ENCODE measurements around the gene CARNS1.
"Not testable (repeated sequence)": the region's sequence is repeated elsewhere in the genome, so short reads cannot be mapped to it uniquely, and the experiment has no call there.

Gene CARNS1

DNA sequence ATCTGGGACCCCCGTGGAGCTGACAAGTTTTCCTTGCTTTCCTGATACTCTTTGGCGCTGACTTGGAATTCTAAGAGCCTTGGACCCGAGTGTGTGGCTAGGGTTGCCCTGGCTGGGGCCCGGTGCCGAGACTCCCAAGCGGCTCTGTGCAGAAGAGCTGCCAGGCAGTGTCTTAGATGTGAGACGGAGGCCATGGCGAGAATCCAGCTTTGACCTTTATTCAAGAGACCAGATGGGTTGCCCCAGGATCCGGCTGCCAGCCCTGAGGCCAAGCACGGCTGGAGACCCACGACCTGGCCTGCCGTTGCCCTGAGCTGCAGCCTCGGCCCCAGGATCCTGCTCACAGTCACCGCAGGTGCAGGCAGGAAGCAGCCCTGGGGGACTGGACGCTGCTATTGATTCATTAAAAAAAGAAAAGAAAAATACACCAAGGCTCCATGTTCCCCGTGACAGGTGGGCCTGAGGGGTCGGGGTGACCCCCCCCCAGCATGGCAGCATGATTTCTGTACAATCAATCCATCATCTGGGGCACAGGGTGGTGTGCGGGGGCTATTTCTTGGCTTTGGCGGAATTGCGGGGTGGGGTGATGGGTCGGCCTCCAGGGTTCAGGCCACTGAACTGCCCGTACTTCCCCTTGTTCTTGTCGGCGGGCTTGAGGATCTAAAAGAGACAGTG is 17.4 kb upstream of the CARNS1 start:
- no peak for DNase-seq

DNA sequence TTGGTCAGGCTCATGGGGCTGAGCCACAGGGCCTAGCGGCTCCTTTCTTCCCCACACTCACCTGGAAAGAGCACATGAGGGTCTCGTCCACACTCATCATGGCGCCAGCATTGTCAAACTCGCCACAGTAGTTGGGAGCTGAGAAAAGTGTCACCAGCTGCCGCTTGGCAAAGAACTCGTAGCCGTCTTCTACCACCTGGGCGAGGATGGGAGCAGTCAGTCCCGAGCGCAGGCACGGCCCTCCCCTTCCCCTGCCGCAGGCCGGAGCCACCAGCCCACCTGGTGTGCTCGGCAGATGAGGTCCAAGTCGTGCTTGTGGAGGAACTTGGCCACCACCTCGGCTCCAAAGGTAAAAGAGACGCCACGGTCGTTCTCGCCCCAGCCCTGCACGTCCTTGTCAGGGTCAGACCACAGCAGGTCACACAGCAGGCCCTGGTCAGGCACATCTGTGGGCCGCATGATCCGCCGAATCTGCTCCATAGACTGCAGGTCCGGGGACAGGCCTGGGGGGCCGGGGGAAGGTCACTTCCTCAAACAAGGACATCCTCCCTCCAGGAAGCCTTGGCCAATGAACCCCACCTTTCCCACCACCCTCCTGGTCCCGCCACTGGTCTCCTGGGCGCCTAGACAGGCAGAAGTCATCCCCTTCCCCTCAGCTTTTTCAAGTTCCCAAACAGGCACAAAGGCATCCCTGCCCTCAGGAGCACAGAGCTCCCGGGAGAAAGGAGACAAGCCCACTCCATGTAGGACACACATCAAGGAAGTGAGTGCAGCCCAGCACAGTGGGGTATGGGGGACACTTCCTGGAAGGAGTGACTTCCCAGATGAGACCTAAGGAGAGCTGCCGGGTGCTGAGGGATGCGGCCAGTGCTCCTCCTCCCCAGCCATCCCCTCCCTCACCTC is 16.6 kb upstream of the CARNS1 start:
- DNase-seq = no peak

DNA sequence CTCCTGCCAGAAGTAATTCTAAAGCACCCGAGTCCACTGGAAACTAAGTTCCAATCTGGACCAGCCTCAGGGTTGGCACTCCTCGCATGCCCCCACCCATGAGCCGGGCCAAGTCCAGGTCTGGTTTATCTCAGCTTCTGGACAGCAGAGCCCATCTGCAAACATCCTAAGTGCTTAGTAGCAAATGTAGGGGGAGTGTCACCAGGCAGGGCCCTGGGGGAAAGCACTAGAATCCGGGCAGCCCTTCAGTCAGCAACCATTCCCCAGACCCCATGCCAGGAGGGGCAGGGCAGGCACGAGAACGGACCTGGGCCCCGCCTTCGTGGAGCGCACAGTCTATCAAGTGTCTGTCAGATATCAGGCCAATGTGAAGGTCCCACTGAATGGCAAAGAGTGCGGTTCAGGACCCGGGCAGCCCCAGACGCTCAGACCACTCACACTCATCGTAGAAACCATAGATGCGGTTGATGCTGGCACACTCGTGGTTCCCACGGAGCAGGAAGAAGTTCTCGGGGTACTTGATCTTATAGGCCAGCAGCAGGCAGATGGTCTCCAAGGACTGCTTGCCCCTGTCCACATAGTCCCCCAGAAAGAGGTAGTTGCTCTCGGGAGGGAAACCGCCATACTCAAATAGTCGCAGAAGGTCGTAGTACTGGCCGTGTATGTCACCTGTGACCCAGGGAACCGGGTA is 15.1 kb upstream of the CARNS1 start:
- no peak for DNase-seq

DNA sequence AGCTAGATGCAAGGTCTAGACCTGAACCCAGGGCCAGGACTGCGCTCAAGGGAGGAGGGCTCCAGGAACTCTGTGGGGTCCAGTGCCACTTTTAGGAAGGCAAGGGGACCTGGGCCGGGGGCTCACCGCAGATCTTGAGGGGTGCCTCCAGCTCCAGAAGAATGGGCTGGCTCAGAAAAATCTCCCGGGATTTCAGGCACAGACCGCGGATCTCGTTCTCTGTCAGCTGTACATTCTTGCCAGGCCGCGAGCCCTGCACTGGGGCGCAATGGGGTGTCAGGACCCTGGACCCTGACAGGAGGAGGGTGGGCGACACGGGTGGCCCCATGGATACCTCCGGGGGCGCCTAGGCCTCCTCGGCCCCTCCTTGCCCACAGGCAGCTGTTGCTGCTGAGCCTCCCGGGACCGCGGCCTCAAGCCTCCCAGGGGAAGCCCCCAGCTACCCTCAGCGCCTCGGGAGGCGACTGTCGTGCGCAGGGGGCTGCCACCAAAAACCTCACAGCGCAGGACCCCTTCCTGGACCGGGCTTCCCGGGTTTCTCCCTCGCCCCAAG is 14.5 kb upstream of the CARNS1 start:
- no peak for DNase-seq

DNA sequence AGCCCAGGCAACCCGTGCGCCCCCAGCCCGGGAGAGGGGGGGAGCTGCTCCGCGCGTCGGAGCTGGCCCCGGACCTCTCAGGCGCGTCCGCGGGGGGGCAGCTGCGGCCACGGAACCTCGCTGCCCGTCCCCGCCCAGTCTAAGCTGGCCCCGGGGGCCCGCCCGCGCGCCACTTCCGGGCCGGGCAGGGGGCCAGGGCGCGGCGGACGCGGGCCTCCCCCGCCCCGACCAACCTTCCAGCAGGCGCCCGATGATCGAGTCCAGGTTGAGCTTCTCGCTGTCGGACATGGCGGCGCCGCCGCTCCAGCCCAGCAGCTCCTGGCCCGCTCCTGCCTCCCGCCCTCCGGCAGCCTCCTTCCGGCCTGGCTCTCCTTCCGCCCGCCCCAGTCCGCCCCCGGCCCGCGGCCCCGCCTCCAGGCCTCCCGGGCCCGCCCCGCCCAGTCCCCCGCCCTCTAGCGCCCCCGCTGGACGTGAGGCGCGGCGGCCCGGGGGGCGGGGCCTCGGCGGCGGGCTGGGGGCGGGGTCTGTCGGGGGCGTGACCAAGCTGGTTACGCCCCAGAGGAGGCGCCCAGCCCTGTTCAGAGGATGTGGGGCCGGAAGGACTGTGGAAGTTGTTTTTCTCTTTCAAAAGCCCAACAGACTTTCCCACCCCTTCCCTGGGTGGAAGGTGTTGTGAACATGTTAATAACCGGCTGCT is 13.8 kb upstream of the CARNS1 start, which contains the start of gene PPP1CA:
Gene PPP1CA (minus strand): TSS at position 364 of the 697 bp plus-strand sequence. CDS start 76 bp downstream, at position 288.
- peak; percentile 69 for DNase-seq

GRCh38 chr11:67402192-67402839 is 13.2 kb upstream of the CARNS1 start:
- not testable (repeated sequence) for DNase-seq

DNA sequence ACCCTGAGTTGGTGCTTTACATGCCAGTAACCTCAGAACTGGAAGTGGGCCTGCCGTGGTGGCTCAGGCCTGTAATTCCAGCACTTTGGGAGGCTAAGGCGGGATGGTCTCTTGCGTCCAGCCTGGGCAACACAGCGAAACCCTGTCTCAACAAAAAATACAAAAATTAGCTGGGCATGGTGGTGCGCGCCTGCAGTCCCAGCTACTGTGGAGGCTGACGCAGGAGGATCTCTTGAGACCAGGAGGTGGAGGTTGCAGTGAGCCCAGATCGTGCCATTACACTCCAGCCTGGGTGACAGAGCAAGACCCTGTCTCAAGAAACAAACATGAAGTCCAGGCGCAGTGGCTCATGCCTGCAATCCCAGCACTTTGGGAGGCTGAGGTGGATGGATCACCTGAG is 12.4 kb upstream of the CARNS1 start:
- not testable (repeated sequence) for DNase-seq

GRCh38 chr11:67404515-67405195 is 10.8 kb upstream of the CARNS1 start:
- no peak for DNase-seq

DNA sequence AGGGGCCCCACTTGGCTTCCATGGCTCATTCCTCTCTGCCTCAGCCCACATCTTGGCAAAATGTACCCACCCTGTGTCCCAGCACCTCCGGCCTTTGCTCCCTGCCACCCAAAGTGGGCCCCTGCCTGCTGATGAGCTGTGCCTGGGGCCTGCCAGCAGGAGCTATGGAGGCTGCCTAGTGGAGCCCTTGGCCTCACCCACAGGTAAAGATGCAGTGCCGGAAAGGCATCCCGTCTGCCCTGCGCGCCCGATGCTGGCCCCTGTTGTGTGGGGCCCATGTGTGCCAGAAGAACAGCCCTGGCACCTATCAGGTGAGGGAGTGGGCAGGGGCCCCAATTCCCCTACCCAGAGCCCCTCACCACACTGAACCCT is 10.3 kb upstream of the CARNS1 start:
- DNase-seq = no peak

DNA sequence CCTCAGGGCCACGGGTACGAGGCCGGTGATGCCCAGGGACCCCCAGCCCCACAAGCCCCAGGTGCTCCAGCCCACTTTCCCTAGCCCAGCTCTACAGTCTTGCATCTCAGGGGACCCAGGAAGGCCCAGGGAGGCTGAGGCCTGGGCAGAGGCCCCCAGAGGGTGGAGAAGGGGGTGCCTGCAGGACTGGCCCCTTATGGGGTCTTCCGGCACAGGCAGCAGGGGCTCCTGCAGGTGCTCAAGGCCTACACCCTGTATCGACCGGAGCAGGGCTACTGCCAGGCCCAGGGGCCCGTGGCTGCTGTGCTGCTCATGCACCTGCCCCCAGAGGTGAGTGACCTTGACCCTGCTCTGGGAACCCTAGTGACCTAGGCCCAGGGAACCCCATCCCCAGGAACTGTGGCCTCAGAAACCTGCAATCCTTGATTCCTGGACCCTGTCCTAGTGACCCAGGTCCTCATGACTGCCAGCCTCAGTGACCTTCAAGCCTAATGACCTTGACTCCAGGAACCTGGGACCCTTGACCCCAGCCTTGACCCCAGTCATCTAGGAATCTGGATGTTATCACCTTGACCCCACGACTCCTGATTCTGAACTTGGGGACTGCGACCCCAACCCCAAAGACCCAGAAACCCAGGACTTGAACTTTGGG is 9.7 kb upstream of the CARNS1 start:
- no peak for DNase-seq

DNA sequence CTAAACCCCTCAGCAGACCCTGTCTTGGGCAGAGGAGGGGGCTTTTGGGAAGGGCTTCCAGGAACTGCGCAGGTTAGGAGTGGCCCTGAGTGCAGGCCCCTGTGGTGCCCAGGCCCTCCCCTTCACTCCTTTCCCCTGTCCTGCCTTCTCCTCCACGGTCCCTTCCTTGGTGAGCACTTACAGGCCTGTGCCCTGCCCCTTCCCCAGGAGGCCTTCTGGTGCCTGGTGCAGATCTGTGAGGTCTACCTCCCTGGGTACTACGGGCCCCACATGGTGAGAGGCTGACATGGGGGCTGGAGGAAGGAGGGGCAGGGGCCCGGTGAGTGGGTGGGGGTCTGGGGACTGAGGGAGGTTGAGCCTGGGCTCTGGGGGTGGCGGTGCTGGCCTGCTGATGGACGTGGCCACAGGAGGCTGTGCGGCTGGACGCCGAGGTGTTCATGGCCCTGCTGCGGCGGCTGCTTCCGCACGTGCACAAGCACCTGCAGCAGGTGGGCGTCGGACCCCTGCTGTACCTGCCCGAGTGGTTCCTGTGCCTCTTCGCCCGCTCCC is 9.0 kb upstream of the CARNS1 start:
- DNase-seq = no peak

DNA sequence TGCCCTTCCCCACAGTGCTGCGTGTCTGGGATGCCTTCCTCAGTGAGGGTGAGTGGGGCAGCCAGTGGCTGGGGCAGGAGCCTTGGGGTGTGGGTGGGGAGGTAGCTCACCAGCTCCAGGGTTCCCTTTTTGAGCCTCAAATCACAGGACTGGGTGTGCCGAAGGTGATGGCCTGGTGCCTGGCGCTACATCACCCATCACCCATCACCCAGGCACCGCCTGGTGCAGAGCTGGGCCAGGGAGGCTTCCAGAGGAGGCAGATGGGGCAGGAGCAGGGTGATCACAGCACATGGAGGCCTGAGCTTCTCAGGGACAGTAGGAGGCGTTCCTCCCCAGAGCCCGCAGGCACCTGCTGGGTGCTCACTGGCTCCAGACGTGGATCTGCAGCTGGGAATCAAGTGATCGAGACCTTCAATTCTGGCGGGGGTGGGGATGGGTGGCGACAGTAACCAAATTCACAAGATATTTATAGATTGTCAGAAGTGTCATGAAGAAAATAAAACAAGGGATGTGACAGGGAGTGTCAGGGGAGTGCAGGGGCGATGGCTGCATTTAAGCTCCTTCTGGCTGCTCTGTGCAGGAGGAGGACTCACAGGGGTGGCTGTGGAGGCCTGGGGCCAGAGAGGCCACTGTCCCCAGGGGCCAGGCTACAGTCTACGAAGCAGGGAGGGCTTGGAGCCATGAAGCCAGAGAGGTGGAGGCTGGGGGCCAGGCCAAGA is 8.3 kb upstream of the CARNS1 start:
- DNase-seq = no peak

DNA sequence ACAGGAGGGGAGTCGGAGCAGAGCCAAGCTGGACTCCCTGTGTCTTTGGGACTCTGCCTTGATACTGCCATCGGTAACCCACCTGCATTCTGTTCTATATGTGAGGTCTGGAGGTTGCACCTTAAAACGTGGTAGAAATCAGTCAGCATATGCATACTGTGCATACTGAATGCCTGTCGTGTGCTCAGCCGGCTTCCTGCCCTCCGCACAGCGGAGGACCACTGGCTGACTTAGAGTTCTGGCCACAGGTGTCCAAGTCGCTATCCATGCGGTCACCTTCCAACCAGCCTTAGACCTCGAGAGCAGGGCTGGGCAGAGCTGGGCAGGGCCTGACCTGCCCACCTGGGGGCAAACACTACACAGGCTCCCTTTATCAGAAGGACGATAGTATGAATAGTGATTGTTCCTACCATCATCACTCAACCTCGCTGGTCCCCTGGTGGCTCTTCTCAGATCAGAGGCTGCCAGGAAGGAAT is 7.8 kb upstream of the CARNS1 start:
- DNase-seq = no peak

GRCh38 chr11:67408437-67409200 is 6.9 kb upstream of the CARNS1 start:
- no peak for DNase-seq

- no peak for DNase-seq
Measured at GRCh38 chr11:67409261-67409666, 6.2 kb upstream of the CARNS1 start.

DNA sequence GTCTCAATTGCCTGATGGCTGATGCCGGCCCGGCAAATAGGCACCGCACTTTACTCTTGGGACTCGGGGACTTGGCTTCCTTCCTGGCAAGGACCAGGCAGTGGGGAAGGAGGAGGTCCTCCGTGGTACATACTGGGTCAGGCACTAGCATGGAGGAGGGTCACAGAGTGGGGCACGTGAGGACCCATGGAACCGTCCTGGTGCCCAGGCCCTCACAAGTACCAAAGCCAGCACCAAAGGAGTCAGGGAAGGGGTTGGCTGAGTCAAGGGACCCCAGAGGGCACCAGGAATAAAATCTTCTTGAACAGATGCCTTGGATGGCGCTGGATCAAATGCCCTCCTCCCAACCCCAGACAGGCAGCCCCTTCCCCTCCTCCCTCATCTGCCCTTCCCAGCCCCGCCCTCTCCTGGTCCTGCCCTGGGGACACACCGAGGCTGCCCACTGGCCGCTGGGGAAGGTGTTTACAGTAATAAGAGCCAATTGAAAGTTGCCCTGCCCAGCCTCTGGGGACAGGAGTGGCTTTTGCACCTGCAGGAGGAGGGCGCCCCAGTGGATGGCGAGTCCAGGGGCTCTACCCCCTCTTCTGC is 5.6 kb upstream of the CARNS1 start:
- no peak for DNase-seq

DNA sequence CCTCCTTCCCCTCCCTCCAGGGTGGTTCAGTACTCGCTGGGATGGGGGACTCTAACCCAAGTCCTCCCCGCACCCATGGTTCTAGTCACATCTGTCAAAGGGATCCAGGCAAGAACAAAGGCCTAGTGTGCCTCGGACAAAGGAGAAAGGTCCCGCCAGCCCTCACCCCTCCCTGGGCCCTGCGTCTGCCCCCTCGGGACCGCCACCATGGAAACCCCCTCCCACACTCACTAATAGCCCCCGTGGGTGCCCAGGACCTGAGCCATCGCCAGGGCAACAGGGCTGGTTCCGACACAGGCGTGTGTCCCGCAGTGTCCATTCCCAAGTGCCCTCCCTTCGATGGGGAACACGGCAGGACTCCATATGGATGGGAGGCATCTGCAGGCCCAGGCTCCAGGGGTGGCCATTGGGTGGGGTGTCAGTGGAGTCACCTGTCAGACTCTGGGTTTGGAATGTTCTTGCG is 5.1 kb upstream of the CARNS1 start:
- no peak for DNase-seq

- no peak for DNase-seq
Measured at GRCh38 chr11:67410984-67411784, 4.3 kb upstream of the CARNS1 start.
